Liver (tissue), 9 donors: ENCODE data around the gene TM4SF5. TPM values are rescaled to one million over a fixed set of nuclear protein-coding genes. Genes with fewer than 3 reads are reported as not detected.

Experiments used
- DNase-seq: peaks from one replicate; pipeline ENCODE4 v3.0.0-alpha.2; 2017; ENCODE audit warnings: low spot score
- H3K27ac ChIP-seq, 2 donors: one replicate each; pipeline ENCODE4 v1.7.0; 2013; ENCODE audit warnings: inconsistent platforms in 2 of 2, low read length in 2 of 2, control low read depth in 1 of 2, low read depth in 1 of 2, mild to moderate bottlenecking in 1 of 2
- H3K27me3 ChIP-seq, 4 donors: one replicate each; pipeline versions ENCODE4 v1.6.1 to v1.7.0; 2013; ENCODE audit warnings: low read length in 3 of 4, inconsistent platforms in 1 of 4, mild to moderate bottlenecking in 1 of 4, moderate library complexity in 1 of 4; ENCODE audit not compliant: control insufficient read depth in 4 of 4, insufficient read depth in 4 of 4
- H3K36me3 ChIP-seq, 4 donors: one replicate each; pipeline versions ENCODE4 v1.6.1 to v1.7.0; 2013; ENCODE audit warnings: low read length in 3 of 4, mild to moderate bottlenecking in 3 of 4, low read depth in 1 of 4, moderate library complexity in 1 of 4; ENCODE audit not compliant: control insufficient read depth in 4 of 4, insufficient read depth in 3 of 4
- H3K4me1 ChIP-seq, 4 donors: one replicate each; pipeline versions ENCODE4 v1.6.1 to v1.7.0; 2013; ENCODE audit warnings: low read length in 3 of 4, mild to moderate bottlenecking in 3 of 4, moderate library complexity in 1 of 4; ENCODE audit not compliant: control insufficient read depth in 4 of 4, insufficient read depth in 4 of 4
- H3K4me3 ChIP-seq, 3 donors: one replicate each; pipeline versions ENCODE4 v1.6.1 to v1.7.0; 2013; ENCODE audit warnings: low read length in 3 of 3, control low read depth in 1 of 3, low read depth in 1 of 3, mild to moderate bottlenecking in 1 of 3
- H3K9ac ChIP-seq, 2 donors: one replicate each; pipeline ENCODE4 v1.7.0; 2013; ENCODE audit warnings: low read length in 2 of 2, mild to moderate bottlenecking in 2 of 2, moderate library complexity in 2 of 2, control low read depth in 1 of 2, low read depth in 1 of 2
- H3K9me3 ChIP-seq, 4 donors: one replicate each; pipeline versions ENCODE4 v1.6.1 to v1.7.0; 2013; ENCODE audit warnings: low read length in 3 of 4; ENCODE audit not compliant: control insufficient read depth in 4 of 4
- EGR1 ChIP-seq, 2 donors: IDR thresholded peaks; 2 replicates each; pipeline ENCODE4 v1.6.1; 2016 to 2018; ENCODE audit warnings: antibody characterized with exemption in 2 of 2, low read depth in 2 of 2
- FOXA1 ChIP-seq: IDR thresholded peaks from 2 replicates; pipeline ENCODE4 v1.6.1; 2016; ENCODE audit warnings: antibody characterized with exemption
- FOXA2 ChIP-seq: IDR thresholded peaks from 2 replicates; pipeline ENCODE4 v1.6.1; 2016; ENCODE audit warnings: antibody characterized with exemption
- HNF4A ChIP-seq, 2 donors: conservative IDR thresholded peaks; 2 replicates each; pipeline ENCODE4 v1.6.1; 2016; ENCODE audit warnings: antibody characterized with exemption in 2 of 2, mild to moderate bottlenecking in 2 of 2
- HNF4G ChIP-seq: IDR thresholded peaks from 2 replicates; pipeline ENCODE4 v1.6.1; 2016; ENCODE audit warnings: antibody characterized with exemption
- JUND ChIP-seq, 2 donors: IDR thresholded peaks; 2 replicates each; pipeline ENCODE4 v1.6.1; 2016; ENCODE audit warnings: antibody characterized with exemption in 2 of 2
- NR2F2 ChIP-seq: IDR thresholded peaks from 2 replicates; pipeline ENCODE4 v1.6.1; 2016; ENCODE audit warnings: antibody characterized with exemption
- RAD21 ChIP-seq, 2 donors: IDR thresholded peaks; 2 replicates each; pipeline ENCODE4 v1.6.1; 2016; ENCODE audit warnings: antibody characterized with exemption in 2 of 2, mild to moderate bottlenecking in 2 of 2
- RXRA ChIP-seq, 2 donors: IDR thresholded peaks; 2 replicates each; pipeline ENCODE4 v1.6.1; 2017 to 2018; ENCODE audit warnings: antibody characterized with exemption in 2 of 2, mild to moderate bottlenecking in 1 of 2
- SP1 ChIP-seq: IDR thresholded peaks from 2 replicates; pipeline ENCODE4 v1.6.1; 2018; ENCODE audit warnings: antibody characterized with exemption, mild to moderate bottlenecking
- TAF1 ChIP-seq: conservative IDR thresholded peaks from 2 replicates; pipeline ENCODE4 v1.6.1; 2016; ENCODE audit warnings: antibody characterized with exemption, mild to moderate bottlenecking
- YY1 ChIP-seq: IDR thresholded peaks from 2 replicates; pipeline ENCODE4 v1.6.1; 2016; ENCODE audit warnings: antibody characterized with exemption, mild to moderate bottlenecking
- WGBS: extraction: QIAGEN DNeasy Blood & Tissue Kit; methylation state at CpG from one replicate; pipeline ENCODE4 v1.1.7; 2013; 5-methylcytosine and 5-hydroxymethylcytosine counted together
- polyA plus RNA-seq, 2 donors: library from polyadenylated mRNA; stranded (reverse) in 1 of 2; unstranded in 1 of 2; fragments of 200-250 nt in 1 of 2; fragments of >200 nt in 1 of 2; fragmentation: Nextera tagmentation in 1 of 2; extraction: Ambion mirVana in 1 of 2; gene quantifications; one replicate each; pipeline versions ENCODE4 v1.2.1 to v1.2.3, GENCODE V29; 2013 to 2015
- total RNA-seq, 2 donors: library from RNA; depleted of rRNA; stranded (reverse); fragments of >200 nt; gene quantifications; one replicate each; pipeline ENCODE4 v1.2.3, GENCODE V29; 2014
- TF ChIP-seq, protein P1 (sequence below): IDR thresholded peaks from 2 replicates; pipeline ENCODE4 v1.6.1; 2016; ENCODE audit warnings: antibody characterized with exemption
- TF ChIP-seq, protein P2 (sequence below): IDR thresholded peaks from 2 replicates; pipeline ENCODE4 v1.6.1; 2016; ENCODE audit warnings: antibody characterized with exemption
- TF ChIP-seq, protein P3 (sequence below): fragments of 150-350 bp; IDR thresholded peaks from 2 replicates; pipeline ENCODE4 v1.5.1; 2017; ENCODE audit warnings: improper control_type of control experiment, low read depth, low read length; ENCODE audit not compliant: missing input control
- TF ChIP-seq, protein P4 (sequence below): IDR thresholded peaks from 2 replicates; pipeline ENCODE4 v1.6.1; 2016; ENCODE audit warnings: antibody characterized with exemption, mild to moderate bottlenecking
- TF ChIP-seq, protein P5 (sequence below): IDR thresholded peaks from 2 replicates; pipeline ENCODE4 v1.6.1; 2016; ENCODE audit warnings: antibody characterized with exemption
- donor health status: healthy.
- donor health status: healthy.
- donor health status: healthy.
- donor health status: healthy.
- donor health status: healthy.

Gene TM4SF5
- total and polyA plus RNA-seq, 4 donors = 20.1 to 309 (median 115) TPM

DNA sequence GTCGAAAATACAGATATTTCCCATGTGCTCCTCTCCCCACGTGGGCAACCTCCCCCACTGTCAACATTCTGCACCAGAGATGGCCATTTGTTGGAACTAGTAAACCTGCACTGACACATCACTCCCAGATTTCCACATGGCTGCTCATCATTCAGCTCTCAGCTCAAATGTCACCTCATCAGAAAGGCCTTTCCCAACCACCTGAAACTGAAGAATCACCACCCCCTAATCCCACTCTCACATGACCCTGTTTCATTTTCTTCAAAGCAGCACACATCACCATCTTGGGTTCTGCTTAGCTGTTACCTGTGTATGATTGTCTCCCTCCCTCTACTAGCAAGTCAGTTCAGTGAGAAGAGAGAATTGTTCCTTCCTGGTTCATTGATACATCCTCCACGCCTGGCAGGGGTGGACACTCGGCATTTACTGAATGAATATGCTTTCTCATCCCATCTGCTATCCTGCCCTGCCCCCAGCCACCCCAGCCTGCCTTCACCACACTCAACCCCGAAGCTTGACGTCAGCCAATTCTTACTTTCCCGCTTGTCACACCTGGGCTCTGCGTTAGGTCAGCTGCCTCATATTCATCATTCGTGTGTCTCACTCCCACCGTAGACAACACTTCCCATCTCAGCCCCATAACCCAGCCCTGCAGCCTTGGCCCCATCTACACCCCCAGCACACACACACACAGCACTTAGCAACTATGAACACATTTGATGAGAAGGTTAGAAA is 28.9 kb downstream of the TM4SF5 start:
- Histone ChIP-seq H3K9me3 (no peaks in the 10 kb centered on the region), H3K4me3 (no peak overlapping the region), H3K4me1 (peaks cover 4 to 15% (median 12%) of the 10 kb centered on the region in 4 donors), H3K27me3 (no peaks in the 10 kb centered on the region), H3K9ac (no peak overlapping the region), H3K27ac (no peak overlapping the region), H3K36me3 (peaks cover 6 to 20% (median 16%) of the 10 kb centered on the region in 4 donors)
- TF ChIP-seq FOXA2 = no peak
- TF ChIP-seq YY1 = no peak
- no peak for TF ChIP-seq RAD21 (IDR thresholded peaks at IDR 0.05)
- TF ChIP-seq, protein P1, sequence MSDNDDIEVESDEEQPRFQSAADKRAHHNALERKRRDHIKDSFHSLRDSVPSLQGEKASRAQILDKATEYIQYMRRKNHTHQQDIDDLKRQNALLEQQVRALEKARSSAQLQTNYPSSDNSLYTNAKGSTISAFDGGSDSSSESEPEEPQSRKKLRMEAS = no peak
- TF ChIP-seq, protein P2, sequence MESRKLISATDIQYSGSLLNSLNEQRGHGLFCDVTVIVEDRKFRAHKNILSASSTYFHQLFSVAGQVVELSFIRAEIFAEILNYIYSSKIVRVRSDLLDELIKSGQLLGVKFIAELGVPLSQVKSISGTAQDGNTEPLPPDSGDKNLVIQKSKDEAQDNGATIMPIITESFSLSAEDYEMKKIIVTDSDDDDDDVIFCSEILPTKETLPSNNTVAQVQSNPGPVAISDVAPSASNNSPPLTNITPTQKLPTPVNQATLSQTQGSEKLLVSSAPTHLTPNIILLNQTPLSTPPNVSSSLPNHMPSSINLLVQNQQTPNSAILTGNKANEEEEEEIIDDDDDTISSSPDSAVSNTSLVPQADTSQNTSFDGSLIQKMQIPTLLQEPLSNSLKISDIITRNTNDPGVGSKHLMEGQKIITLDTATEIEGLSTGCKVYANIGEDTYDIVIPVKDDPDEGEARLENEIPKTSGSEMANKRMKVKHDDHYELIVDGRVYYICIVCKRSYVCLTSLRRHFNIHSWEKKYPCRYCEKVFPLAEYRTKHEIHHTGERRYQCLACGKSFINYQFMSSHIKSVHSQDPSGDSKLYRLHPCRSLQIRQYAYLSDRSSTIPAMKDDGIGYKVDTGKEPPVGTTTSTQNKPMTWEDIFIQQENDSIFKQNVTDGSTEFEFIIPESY = no peak
- no peak for TF ChIP-seq HNF4G
- no peak for TF ChIP-seq EGR1 (IDR thresholded peaks at IDR 0.05; ENCODE audit: low read depth in 2 of 2)
- no peak for TF ChIP-seq NR2F2
- TF ChIP-seq HNF4A (conservative IDR thresholded peaks at IDR 0.05) = no peak
- TF ChIP-seq, protein P3, sequence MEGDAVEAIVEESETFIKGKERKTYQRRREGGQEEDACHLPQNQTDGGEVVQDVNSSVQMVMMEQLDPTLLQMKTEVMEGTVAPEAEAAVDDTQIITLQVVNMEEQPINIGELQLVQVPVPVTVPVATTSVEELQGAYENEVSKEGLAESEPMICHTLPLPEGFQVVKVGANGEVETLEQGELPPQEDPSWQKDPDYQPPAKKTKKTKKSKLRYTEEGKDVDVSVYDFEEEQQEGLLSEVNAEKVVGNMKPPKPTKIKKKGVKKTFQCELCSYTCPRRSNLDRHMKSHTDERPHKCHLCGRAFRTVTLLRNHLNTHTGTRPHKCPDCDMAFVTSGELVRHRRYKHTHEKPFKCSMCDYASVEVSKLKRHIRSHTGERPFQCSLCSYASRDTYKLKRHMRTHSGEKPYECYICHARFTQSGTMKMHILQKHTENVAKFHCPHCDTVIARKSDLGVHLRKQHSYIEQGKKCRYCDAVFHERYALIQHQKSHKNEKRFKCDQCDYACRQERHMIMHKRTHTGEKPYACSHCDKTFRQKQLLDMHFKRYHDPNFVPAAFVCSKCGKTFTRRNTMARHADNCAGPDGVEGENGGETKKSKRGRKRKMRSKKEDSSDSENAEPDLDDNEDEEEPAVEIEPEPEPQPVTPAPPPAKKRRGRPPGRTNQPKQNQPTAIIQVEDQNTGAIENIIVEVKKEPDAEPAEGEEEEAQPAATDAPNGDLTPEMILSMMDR = no peak
- TF ChIP-seq, protein P4, sequence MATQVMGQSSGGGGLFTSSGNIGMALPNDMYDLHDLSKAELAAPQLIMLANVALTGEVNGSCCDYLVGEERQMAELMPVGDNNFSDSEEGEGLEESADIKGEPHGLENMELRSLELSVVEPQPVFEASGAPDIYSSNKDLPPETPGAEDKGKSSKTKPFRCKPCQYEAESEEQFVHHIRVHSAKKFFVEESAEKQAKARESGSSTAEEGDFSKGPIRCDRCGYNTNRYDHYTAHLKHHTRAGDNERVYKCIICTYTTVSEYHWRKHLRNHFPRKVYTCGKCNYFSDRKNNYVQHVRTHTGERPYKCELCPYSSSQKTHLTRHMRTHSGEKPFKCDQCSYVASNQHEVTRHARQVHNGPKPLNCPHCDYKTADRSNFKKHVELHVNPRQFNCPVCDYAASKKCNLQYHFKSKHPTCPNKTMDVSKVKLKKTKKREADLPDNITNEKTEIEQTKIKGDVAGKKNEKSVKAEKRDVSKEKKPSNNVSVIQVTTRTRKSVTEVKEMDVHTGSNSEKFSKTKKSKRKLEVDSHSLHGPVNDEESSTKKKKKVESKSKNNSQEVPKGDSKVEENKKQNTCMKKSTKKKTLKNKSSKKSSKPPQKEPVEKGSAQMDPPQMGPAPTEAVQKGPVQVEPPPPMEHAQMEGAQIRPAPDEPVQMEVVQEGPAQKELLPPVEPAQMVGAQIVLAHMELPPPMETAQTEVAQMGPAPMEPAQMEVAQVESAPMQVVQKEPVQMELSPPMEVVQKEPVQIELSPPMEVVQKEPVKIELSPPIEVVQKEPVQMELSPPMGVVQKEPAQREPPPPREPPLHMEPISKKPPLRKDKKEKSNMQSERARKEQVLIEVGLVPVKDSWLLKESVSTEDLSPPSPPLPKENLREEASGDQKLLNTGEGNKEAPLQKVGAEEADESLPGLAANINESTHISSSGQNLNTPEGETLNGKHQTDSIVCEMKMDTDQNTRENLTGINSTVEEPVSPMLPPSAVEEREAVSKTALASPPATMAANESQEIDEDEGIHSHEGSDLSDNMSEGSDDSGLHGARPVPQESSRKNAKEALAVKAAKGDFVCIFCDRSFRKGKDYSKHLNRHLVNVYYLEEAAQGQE = no peak
- no peak for TF ChIP-seq JUND (IDR thresholded peaks at IDR 0.05)
- no peak for TF ChIP-seq RXRA (IDR thresholded peaks at IDR 0.05)
- no peak for TF ChIP-seq TAF1
- TF ChIP-seq SP1 = no peak
- TF ChIP-seq FOXA1 = no peak
- TF ChIP-seq, protein P5, sequence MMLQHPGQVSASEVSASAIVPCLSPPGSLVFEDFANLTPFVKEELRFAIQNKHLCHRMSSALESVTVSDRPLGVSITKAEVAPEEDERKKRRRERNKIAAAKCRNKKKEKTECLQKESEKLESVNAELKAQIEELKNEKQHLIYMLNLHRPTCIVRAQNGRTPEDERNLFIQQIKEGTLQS = no peak
- WGBS = 90% methylated on average over 10 of the region's 10 CpGs
- DNase-seq = no peak
